HL-60 (cell line): ENCODE data around the gene FOXN1.

Experiments used
- DNase-seq, 2 experiments: peaks; one replicate each; pipeline ENCODE4 v3.0.0-alpha.2; 2010 to 2020; ENCODE audit warnings: low read depth in 1 of 2, low spot score in 1 of 2
- H3K27ac ChIP-seq: fragments of 250-450 bp; sonication (Bioruptor Pico); replicated peaks from 2 replicates; pipeline ENCODE4 v1.5.1; 2020; ENCODE audit warnings: mild to moderate bottlenecking, moderate library complexity
- H3K27me3 ChIP-seq: fragments of 250-450 bp; sonication (Bioruptor Pico); 2 replicates; pipeline ENCODE4 v1.5.1; 2021; ENCODE audit warnings: mild to moderate bottlenecking, moderate library complexity; ENCODE audit not compliant: insufficient read depth, poor library complexity, severe bottlenecking
- H3K4me3 ChIP-seq: replicated peaks from 2 replicates; pipeline ENCODE4 v1.5.1; 2011; ENCODE audit warnings: mild to moderate bottlenecking, control low read depth, low read length; ENCODE audit not compliant: insufficient read depth
- CTCF ChIP-seq: IDR thresholded peaks from one replicate; pipeline ENCODE4 v1.5.1; 2011; ENCODE audit warnings: low read length, control low read depth, inconsistent platforms; ENCODE audit not compliant: insufficient read depth
- GABPA ChIP-seq: IDR thresholded peaks from 2 replicates; pipeline ENCODE4 v1.6.1; 2012; ENCODE audit warnings: low read depth
- POLR2AphosphoS5 ChIP-seq: IDR thresholded peaks from 2 replicates; pipeline ENCODE4 v1.6.1; 2012; ENCODE audit warnings: low read depth
- REST ChIP-seq: IDR thresholded peaks from 2 replicates; pipeline ENCODE4 v1.6.1; 2012; ENCODE audit warnings: low read depth; ENCODE audit not compliant: insufficient replicate concordance
- SPI1 ChIP-seq: IDR thresholded peaks from 2 replicates; pipeline ENCODE4 v1.6.1; 2012; ENCODE audit warnings: low read depth, mild to moderate bottlenecking, borderline replicate concordance

The FOXN1 gene

GRCh38 chr17:28530250-28530649 lies 24.1 kb downstream of the FOXN1 start:
- H3K27me3 ChIP-seq = no peaks in the 10 kb centered on the region
- H3K4me3 ChIP-seq = no peak overlapping the region
- no peak overlapping the region for H3K27ac ChIP-seq
- no peak for DNase-seq
- TF ChIP-seq GABPA (no peak), POLR2AphosphoS5 (no peak), REST (no peak), CTCF (no peak), SPI1 (no peak)

- TF ChIP-seq REST (no peak), CTCF (no peak), POLR2AphosphoS5 (no peak)
- DNase-seq = no peak
- H3K27ac ChIP-seq = no peak overlapping the region
- no peak overlapping the region for H3K4me3 ChIP-seq
- no peaks in the 10 kb centered on the region for H3K27me3 ChIP-seq
Observed at GRCh38 chr17:28530926-28531325, 24.8 kb downstream of the FOXN1 start.

GRCh38 chr17:28532050-28532960 lies 26.2 kb downstream of the FOXN1 start:
- Histone ChIP-seq H3K4me3 (no peak overlapping the region), H3K27ac (no peak overlapping the region), H3K27me3 (no peaks in the 10 kb centered on the region)
- DNase-seq = no peak
- no peak for TF ChIP-seq GABPA
- no peak for TF ChIP-seq CTCF
- no peak for TF ChIP-seq SPI1
- no peak for TF ChIP-seq REST
- TF ChIP-seq POLR2AphosphoS5 = no peak
